ENCODE data around the gene TBC1D1. TPM values are rescaled to one million over a fixed set of nuclear protein-coding genes. Genes with fewer than 3 reads are reported as not detected.

Gene TBC1D1
- total RNA-seq, 1 donor from 2014 or later, result 47.1 TPM

- Histone ChIP-seq H3K36me3 (ENCODE audit: control insufficient read depth, insufficient read depth, low read length) (no peaks in the 10 kb centered on the region), H3K27me3 (ENCODE audit: control insufficient read depth, insufficient read depth, low read length) (no peaks in the 10 kb centered on the region), H3K4me3 (ENCODE audit: low read depth, low read length) (no peak overlapping the region)
- TF ChIP-seq, protein P1, sequence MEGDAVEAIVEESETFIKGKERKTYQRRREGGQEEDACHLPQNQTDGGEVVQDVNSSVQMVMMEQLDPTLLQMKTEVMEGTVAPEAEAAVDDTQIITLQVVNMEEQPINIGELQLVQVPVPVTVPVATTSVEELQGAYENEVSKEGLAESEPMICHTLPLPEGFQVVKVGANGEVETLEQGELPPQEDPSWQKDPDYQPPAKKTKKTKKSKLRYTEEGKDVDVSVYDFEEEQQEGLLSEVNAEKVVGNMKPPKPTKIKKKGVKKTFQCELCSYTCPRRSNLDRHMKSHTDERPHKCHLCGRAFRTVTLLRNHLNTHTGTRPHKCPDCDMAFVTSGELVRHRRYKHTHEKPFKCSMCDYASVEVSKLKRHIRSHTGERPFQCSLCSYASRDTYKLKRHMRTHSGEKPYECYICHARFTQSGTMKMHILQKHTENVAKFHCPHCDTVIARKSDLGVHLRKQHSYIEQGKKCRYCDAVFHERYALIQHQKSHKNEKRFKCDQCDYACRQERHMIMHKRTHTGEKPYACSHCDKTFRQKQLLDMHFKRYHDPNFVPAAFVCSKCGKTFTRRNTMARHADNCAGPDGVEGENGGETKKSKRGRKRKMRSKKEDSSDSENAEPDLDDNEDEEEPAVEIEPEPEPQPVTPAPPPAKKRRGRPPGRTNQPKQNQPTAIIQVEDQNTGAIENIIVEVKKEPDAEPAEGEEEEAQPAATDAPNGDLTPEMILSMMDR (IDR thresholded peaks at IDR 0.05; ENCODE audit: insufficient read depth, low read length, severe bottlenecking), result no peak
- DNase-seq (ENCODE audit: low read depth) (no peak), FAIRE-seq (no peak)
These were observed 208.2 kb downstream of the TBC1D1 start for GRCh38 chr4:38099020-38099600.

GRCh38 chr4:38099908-38100407 is 209.1 kb downstream of the TBC1D1 start:
- peak; percentile 97 for DNase-seq (ENCODE audit: low read depth)
- no peak for FAIRE-seq
- Histone ChIP-seq H3K4me3 (ENCODE audit: low read depth, low read length) (no peak overlapping the region), H3K36me3 (ENCODE audit: control insufficient read depth, insufficient read depth, low read length) (no peaks in the 10 kb centered on the region), H3K27me3 (ENCODE audit: control insufficient read depth, insufficient read depth, low read length) (no peaks in the 10 kb centered on the region)
- TF ChIP-seq, protein P1 (IDR thresholded peaks at IDR 0.05; ENCODE audit: insufficient read depth, low read length, severe bottlenecking), result no peak

DNA sequence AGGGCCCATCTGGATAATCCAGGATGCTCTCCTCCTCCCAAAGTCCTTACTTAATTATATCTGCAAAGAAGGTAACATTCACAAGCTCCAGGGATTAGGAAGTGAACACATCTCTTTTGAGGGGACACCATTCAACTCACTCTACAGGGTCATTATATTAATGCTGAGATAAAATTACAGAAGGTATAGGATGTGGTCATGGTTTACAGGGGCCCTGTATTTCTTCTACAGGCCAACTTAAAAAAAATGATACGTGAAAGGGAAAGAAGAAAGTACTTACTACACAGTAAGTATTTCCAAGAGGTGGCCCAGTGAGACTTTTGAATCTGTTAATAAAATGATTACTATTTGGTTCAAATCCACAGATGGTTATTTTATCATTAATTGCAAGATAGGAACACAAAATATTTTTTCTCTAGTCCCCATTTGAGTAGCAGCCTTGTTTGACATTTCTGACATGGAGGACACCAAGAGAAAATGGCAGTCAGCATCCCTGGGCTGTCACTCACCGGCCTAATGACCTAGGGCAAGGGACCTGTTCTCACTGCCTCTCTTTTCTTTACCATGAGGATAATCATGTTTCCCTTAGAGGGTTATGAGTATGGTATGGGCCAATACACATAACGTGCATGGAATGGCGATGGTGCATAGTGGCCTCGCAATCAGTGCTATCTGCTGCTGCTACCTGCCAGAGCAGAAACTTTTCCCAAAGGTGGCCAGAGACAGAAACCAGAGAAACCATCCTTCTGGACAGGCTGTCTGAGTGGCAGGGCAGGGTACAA is 209.8 kb downstream of the TBC1D1 start:
- TF ChIP-seq, protein P1 (IDR thresholded peaks at IDR 0.05; ENCODE audit: insufficient read depth, low read length, severe bottlenecking), result no peak
- H3K36me3 ChIP-seq (ENCODE audit: control insufficient read depth, insufficient read depth, low read length), result no peaks in the 10 kb centered on the region
- no peak overlapping the region for H3K4me3 ChIP-seq (ENCODE audit: low read depth, low read length)
- DNase-seq (ENCODE audit: low read depth), result no peak
- no peaks in the 10 kb centered on the region for H3K27me3 ChIP-seq (ENCODE audit: control insufficient read depth, insufficient read depth, low read length)
- no peak for FAIRE-seq

DNA sequence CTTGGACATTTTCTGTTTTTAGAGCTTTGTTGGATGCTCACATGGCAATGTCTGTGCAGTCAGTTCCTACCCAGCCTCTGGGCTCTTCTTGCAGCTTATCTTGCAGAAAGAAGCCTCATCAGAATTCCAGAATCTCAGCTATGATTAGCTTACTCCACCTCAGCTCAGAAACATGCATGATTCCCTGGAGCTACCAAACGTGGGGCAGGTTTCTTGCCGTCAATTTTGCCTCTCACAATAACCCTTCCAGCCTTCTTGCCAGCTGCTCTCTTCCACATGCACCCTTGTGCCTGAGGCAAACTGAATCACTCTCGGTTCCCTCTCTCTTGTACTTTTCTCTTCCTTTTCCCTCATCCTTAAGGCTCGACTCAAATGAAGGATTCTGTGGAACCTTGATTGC is 210.7 kb downstream of the TBC1D1 start:
- DNase-seq (ENCODE audit: low read depth) (peak; percentile 95), FAIRE-seq (no peak)
- H3K36me3 ChIP-seq (ENCODE audit: control insufficient read depth, insufficient read depth, low read length), result no peaks in the 10 kb centered on the region
- TF ChIP-seq, protein P1 (IDR thresholded peaks at IDR 0.05; ENCODE audit: insufficient read depth, low read length, severe bottlenecking), result no peak
- H3K27me3 ChIP-seq (ENCODE audit: control insufficient read depth, insufficient read depth, low read length), result no peaks in the 10 kb centered on the region
- H3K4me3 ChIP-seq (ENCODE audit: low read depth, low read length), result no peak overlapping the region

- H3K27me3 ChIP-seq (ENCODE audit: control insufficient read depth, insufficient read depth, low read length), result no peaks in the 10 kb centered on the region
- FAIRE-seq (no peak), DNase-seq (ENCODE audit: low read depth) (no peak)
- H3K4me3 ChIP-seq (ENCODE audit: low read depth, low read length), result no peak overlapping the region
- H3K36me3 ChIP-seq (ENCODE audit: control insufficient read depth, insufficient read depth, low read length), result no peaks in the 10 kb centered on the region
- TF ChIP-seq, protein P1 (IDR thresholded peaks at IDR 0.05; ENCODE audit: insufficient read depth, low read length, severe bottlenecking), result no peak
These were observed 212.2 kb downstream of the TBC1D1 start for GRCh38 chr4:38102957-38103588.
